Measurements from ENCODE around the gene RNU1-1.
"Not testable (repeated sequence)": the region's sequence is repeated elsewhere in the genome, so short reads cannot be mapped to it uniquely, and the experiment has no call there.

- TF ChIP-seq, protein P1, sequence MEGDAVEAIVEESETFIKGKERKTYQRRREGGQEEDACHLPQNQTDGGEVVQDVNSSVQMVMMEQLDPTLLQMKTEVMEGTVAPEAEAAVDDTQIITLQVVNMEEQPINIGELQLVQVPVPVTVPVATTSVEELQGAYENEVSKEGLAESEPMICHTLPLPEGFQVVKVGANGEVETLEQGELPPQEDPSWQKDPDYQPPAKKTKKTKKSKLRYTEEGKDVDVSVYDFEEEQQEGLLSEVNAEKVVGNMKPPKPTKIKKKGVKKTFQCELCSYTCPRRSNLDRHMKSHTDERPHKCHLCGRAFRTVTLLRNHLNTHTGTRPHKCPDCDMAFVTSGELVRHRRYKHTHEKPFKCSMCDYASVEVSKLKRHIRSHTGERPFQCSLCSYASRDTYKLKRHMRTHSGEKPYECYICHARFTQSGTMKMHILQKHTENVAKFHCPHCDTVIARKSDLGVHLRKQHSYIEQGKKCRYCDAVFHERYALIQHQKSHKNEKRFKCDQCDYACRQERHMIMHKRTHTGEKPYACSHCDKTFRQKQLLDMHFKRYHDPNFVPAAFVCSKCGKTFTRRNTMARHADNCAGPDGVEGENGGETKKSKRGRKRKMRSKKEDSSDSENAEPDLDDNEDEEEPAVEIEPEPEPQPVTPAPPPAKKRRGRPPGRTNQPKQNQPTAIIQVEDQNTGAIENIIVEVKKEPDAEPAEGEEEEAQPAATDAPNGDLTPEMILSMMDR (IDR thresholded peaks at IDR 0.05; ENCODE audit: low read depth, low read length, missing input control): not testable (repeated sequence)
- not testable (repeated sequence) for TF ChIP-seq RAD21, MAX, REST, FOXA2, SP1 (IDR thresholded peaks at IDR 0.05)
These were observed 16.0 kb downstream of the RNU1-1 start for GRCh38 chr1:16498047-16498446.

All from liver (tissue), 3 donors.